Epithelial cell of esophagus (primary cell): Measurements from ENCODE around the gene GABRA4.

Source experiments
- DNase-seq: peaks from one replicate; pipeline ENCODE4 v3.0.0; 2010; ENCODE audit warnings: low read depth
- H3K4me3 ChIP-seq: 2 replicates; pipeline ENCODE4 v1.5.1; 2011; ENCODE audit warnings: mild to moderate bottlenecking, low read length, control low read depth
- CTCF ChIP-seq: IDR thresholded peaks from 2 replicates; pipeline ENCODE4 v1.5.1; 2011; ENCODE audit warnings: low read depth, mild to moderate bottlenecking, low read length, control low read depth, inconsistent platforms; ENCODE audit not compliant: insufficient read depth; ENCODE audit errors: missing control alignments

The GABRA4 gene

GRCh38 chr4:46934726-46935125 lies 58.7 kb downstream of the GABRA4 start:
- no peak for DNase-seq
- no peak overlapping the region for H3K4me3 ChIP-seq
- TF ChIP-seq CTCF = no peak

GRCh38 chr4:46933686-46934085 lies 59.7 kb downstream of the GABRA4 start:
- TF ChIP-seq CTCF = no peak
- H3K4me3 ChIP-seq = no peak overlapping the region
- DNase-seq = peak; percentile 55

- no peak overlapping the region for H3K4me3 ChIP-seq
- peak; percentile 54 for TF ChIP-seq CTCF
- peak; percentile 39 for DNase-seq
Observed at GRCh38 chr4:46931981-46932380, 61.4 kb downstream of the GABRA4 start.

- no peak for DNase-seq
- TF ChIP-seq CTCF = no peak
- H3K4me3 ChIP-seq = no peak overlapping the region
Observed at GRCh38 chr4:46930891-46931290, 62.5 kb downstream of the GABRA4 start.

- DNase-seq = no peak
- no peak for TF ChIP-seq CTCF
- H3K4me3 ChIP-seq = no peak overlapping the region
Observed at GRCh38 chr4:46927201-46927600, 66.2 kb downstream of the GABRA4 start.

- H3K4me3 ChIP-seq = no peak overlapping the region
- no peak for TF ChIP-seq CTCF
- DNase-seq = no peak
Observed at GRCh38 chr4:46924789-46925529, 68.4 kb downstream of the GABRA4 start.

- TF ChIP-seq CTCF = no peak
- no peak overlapping the region for H3K4me3 ChIP-seq
- DNase-seq = no peak
Observed at GRCh38 chr4:46922205-46922604, 71.2 kb downstream of the GABRA4 start.
